Tibial nerve (tissue), 4 donors: ENCODE measurements around the gene IMPACT.

ENCODE experiments used
- CTCF ChIP-seq, 5 experiments: fragments of 200-600 bp in 3 of 5; fragments of 450-650 bp in 2 of 5; sonication (generic) in 3 of 5; IDR thresholded peaks; one replicate each; pipeline ENCODE4 v1.5.1; 2016 to 2019; ENCODE audit warnings: antibody characterized with exemption in 5 of 5, mild to moderate bottlenecking in 3 of 5, moderate library complexity in 2 of 5
- EP300 ChIP-seq, 2 donors: sonication (generic); formaldehyde crosslinking; IDR thresholded peaks; one replicate each; pipeline ENCODE4 v1.6.1; 2017; ENCODE audit warnings: antibody characterized with exemption in 2 of 2, mild to moderate bottlenecking in 1 of 2

- TF ChIP-seq CTCF (IDR thresholded peaks at IDR 0.05) (no peak), EP300 (IDR thresholded peaks at IDR 0.05) (no peak)
These were observed 30.3 kb upstream of the IMPACT start for GRCh38 chr18:24396082-24396633.
